Muscle of arm (tissue), 12 donors: ENCODE measurements around the gene IL1RN. TPM values are rescaled to one million over a fixed set of nuclear protein-coding genes. Genes with fewer than 3 reads are reported as not detected.

Experiments
- DNase-seq: peaks from one replicate; pipeline ENCODE4 v3.0.0-alpha.2; 2013
- polyA plus RNA-seq, 12 donors: library from polyadenylated mRNA; unstranded; fragments of 120-200 nt; gene quantifications; one replicate each; pipeline ENCODE4 v1.2.1, GENCODE V29; 2013; ENCODE audit not compliant: insufficient read length in 12 of 12

IL1RN gene
- polyA plus RNA-seq, 12 donors = 0.33 to 12.9 (median 1.5) TPM; not detected in 2

GRCh38 chr2:113102133-113102532 lies 25.3 kb upstream of the IL1RN start:
- no peak for DNase-seq

- DNase-seq = no peak
Measured at GRCh38 chr2:113103277-113103676, 24.1 kb upstream of the IL1RN start.

- no peak for DNase-seq
Measured at GRCh38 chr2:113104054-113104611, 23.3 kb upstream of the IL1RN start.

- DNase-seq = no peak
Measured at GRCh38 chr2:113105047-113105785, 22.2 kb upstream of the IL1RN start.

GRCh38 chr2:113111121-113111520 lies 16.3 kb upstream of the IL1RN start:
- DNase-seq = no peak

GRCh38 chr2:113111823-113112287 lies 15.5 kb upstream of the IL1RN start:
- no peak for DNase-seq

- no peak for DNase-seq
Measured at GRCh38 chr2:113112441-113112840, 15.0 kb upstream of the IL1RN start.

- DNase-seq = no peak
Measured at GRCh38 chr2:113112871-113113270, 14.5 kb upstream of the IL1RN start.

- DNase-seq = no peak
Measured at GRCh38 chr2:113113807-113114206, 13.6 kb upstream of the IL1RN start.

- DNase-seq = no peak
Measured at GRCh38 chr2:113114224-113114945, 13.0 kb upstream of the IL1RN start.

GRCh38 chr2:113114996-113115395 lies 12.4 kb upstream of the IL1RN start:
- no peak for DNase-seq

GRCh38 chr2:113116100-113116958 lies 11.1 kb upstream of the IL1RN start:
- no peak for DNase-seq

GRCh38 chr2:113117541-113118262 lies 9.7 kb upstream of the IL1RN start:
- DNase-seq = peak; percentile 18

GRCh38 chr2:113118263-113118657 lies 9.1 kb upstream of the IL1RN start:
- DNase-seq = no peak

GRCh38 chr2:113119111-113119510 lies 8.3 kb upstream of the IL1RN start:
- DNase-seq = no peak

GRCh38 chr2:113120861-113121260 lies 6.5 kb upstream of the IL1RN start:
- no peak for DNase-seq

GRCh38 chr2:113122364-113122763 lies 5.0 kb upstream of the IL1RN start:
- no peak for DNase-seq

GRCh38 chr2:113123726-113124125 lies 3.7 kb upstream of the IL1RN start:
- no peak for DNase-seq

- no peak for DNase-seq
Measured at GRCh38 chr2:113124181-113124961, 3.0 kb upstream of the IL1RN start.
